ENCODE data around the gene CCR9. TPM values are rescaled to one million over a fixed set of nuclear protein-coding genes. Genes with fewer than 3 reads are reported as not detected.

The CCR9 gene
- total RNA-seq, 1 experiment from 2014 or later = not detected

GRCh38 chr3:45948311-45948781 lies 62.0 kb downstream of the CCR9 start:
- no peak for DNase-seq (ENCODE audit: low spot score)
- in situ Hi-C loops (cut with HindIII; ENCODE audit: low sequenced_read_pairs) = no loop called here

GRCh38 chr3:45948881-45949280 lies 62.5 kb downstream of the CCR9 start:
- DNase-seq (ENCODE audit: low spot score) = no peak
- in situ Hi-C loops (cut with HindIII; ENCODE audit: low sequenced_read_pairs) = no loop called here

- DNase-seq (ENCODE audit: low spot score) = no peak
- in situ Hi-C loops (cut with HindIII; ENCODE audit: low sequenced_read_pairs) = no loop called here
Observed at GRCh38 chr3:45949432-45949831, 63.1 kb downstream of the CCR9 start.

GRCh38 chr3:45950131-45950530 lies 63.8 kb downstream of the CCR9 start:
- DNase-seq (ENCODE audit: low spot score) = no peak
- in situ Hi-C loops (cut with HindIII; ENCODE audit: low sequenced_read_pairs) = no loop called here

GRCh38 chr3:45950686-45951600 lies 64.6 kb downstream of the CCR9 start:
- in situ Hi-C loops (cut with HindIII; ENCODE audit: low sequenced_read_pairs) = no loop called here

GRCh38 chr3:45951946-45952345 lies 65.6 kb downstream of the CCR9 start:
- no peak for DNase-seq (ENCODE audit: low spot score)
- in situ Hi-C loops (cut with HindIII; ENCODE audit: low sequenced_read_pairs) = no loop called here

More at GRCh38 chr3:45950686-45951600, 64.6 kb downstream of the CCR9 start:
- DNase-seq (ENCODE audit: low spot score) = no peak

- in situ Hi-C loops (cut with HindIII; ENCODE audit: low sequenced_read_pairs) = no loop called here
- DNase-seq (ENCODE audit: low spot score) = no peak
Observed at GRCh38 chr3:45952456-45952855, 66.1 kb downstream of the CCR9 start.

Other genes starting within 250 kb of the CCR9 start
- gene SACM1L, start 197.1 kb upstream of the CCR9 start, total RNA-seq (2014; rRNA removed; shearing (Covaris generic)) = 13.7 and 22.2 TPM in 2 replicates
- 2.2 and 5.0 TPM in 2 replicates for gene SLC6A20, start 90.0 kb upstream of the CCR9 start, total RNA-seq (2014; rRNA removed; shearing (Covaris generic))
- 28.6 and 31.1 TPM in 2 replicates for gene LZTFL1, start 44.4 kb upstream of the CCR9 start, total RNA-seq (2014; rRNA removed; shearing (Covaris generic))
- 0.27 TPM in 1 of 2 replicates, not detected in the other for gene CXCR6, start 56.9 kb downstream of the CCR9 start, total RNA-seq (2014; rRNA removed; shearing (Covaris generic))
- gene FYCO1, start 109.3 kb downstream of the CCR9 start, total RNA-seq (2014; rRNA removed; shearing (Covaris generic)) = 9.1 and 11.3 TPM in 2 replicates
- 0.06 TPM in 1 of 2 replicates, not detected in the other for gene XCR1, start 140.9 kb downstream of the CCR9 start, total RNA-seq (2014; rRNA removed; shearing (Covaris generic))